Activated CD8-positive, alpha-beta memory T cell treated with anti-CD3 and anti-CD28 coated beads, Interleukin-2, amount 10 ng/mL, durations not matched to agents 7 days and 5 days (primary cell): ENCODE measurements around the gene FAM13A. TPM values are rescaled to one million over a fixed set of nuclear protein-coding genes. Genes with fewer than 3 reads are reported as not detected.

ENCODE experiments used
- ATAC-seq: fragments of 150-1000 bp; cut with Tn5 transposase; one replicate; pipeline ENCODE4 v1.10.0; 2021; ENCODE audit warnings: moderate library complexity
- CTCF ChIA-PET: fragments of 350-600 bp; sonication (Branson Sonifier 250); formaldehyde crosslinking; loops from one replicate; lab custom pipeline; 2021; ENCODE audit warnings: antibody characterized with exemption; lab: Charles Lee
- DNase-seq: peaks from one replicate; pipeline ENCODE4 v3.0.0-alpha.2; 2020
- H3K27ac Mint-ChIP-seq: one replicate; pipeline ENCODE4 v1.8.0; 2021; ENCODE audit warnings: mild to moderate bottlenecking, mixed read lengths
- H3K27me3 Mint-ChIP-seq: one replicate; pipeline ENCODE4 v1.8.0; 2021; ENCODE audit warnings: mixed read lengths
- H3K36me3 Mint-ChIP-seq: one replicate; pipeline ENCODE4 v1.8.0; 2021; ENCODE audit warnings: mild to moderate bottlenecking, mixed read lengths
- H3K4me1 Mint-ChIP-seq: one replicate; pipeline ENCODE4 v1.8.0; 2021; ENCODE audit warnings: mixed read lengths
- H3K4me3 Mint-ChIP-seq: one replicate; pipeline ENCODE4 v1.8.0; 2021; ENCODE audit warnings: mild to moderate bottlenecking, moderate library complexity, mixed read lengths
- H3K9me3 Mint-ChIP-seq: one replicate; pipeline ENCODE4 v1.8.0; 2022; ENCODE audit warnings: low read depth, mixed read lengths
- total RNA-seq, 2 experiments: library from RNA; stranded (reverse); gene quantifications; one replicate each; pipeline ENCODE4 v1.2.3, GENCODE V29; 2021

Gene FAM13A
- total RNA-seq, 2 experiments from 2014 or later = 1.8 to 7.2 TPM

DNA sequence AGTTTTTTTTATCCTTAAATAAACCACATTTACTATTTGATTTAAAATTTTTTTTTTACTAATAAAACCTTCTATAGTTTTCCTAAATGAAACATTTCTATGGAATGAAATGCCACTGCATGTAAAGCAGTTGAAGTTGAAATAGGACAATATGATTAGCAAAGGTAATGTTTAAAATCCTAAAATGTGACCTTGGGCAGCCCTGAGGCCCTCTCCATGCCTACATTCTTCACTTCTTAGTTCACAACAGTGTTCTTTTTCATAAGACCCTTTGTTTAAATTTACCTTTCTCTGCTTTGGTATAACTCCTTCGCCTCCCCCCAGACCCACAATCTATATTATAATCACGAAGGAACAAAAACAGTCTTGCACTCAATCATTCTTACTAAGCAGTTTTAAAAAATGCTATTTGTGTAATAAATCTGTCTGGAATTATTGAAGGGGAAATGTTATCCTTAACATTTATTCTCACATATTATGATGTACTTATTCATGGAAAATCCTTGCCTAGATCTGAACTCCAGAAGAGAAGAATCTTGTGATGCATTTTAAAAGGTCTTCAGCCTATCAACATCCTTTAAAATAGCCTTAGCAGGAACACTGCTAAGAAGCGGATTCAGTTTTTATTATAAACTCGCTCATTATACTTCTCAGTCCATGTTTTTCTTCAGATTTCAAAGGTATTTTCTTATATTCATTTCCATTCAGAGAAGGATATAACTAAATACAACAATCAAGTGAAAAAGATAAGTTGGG is 234.8 kb downstream of the FAM13A start:
- Mint-ChIP-seq H3K27me3 (no peaks in the 10 kb centered on the region), H3K4me3 (peak overlapping the region; percentile 82), H3K36me3 (no peaks in the 10 kb centered on the region), H3K9me3 (no peaks in the 10 kb centered on the region), H3K4me1 (peaks cover 25% of the 10 kb centered on the region), H3K27ac (peak overlapping the region; percentile 95)
- CTCF ChIA-PET = interaction anchor here (1.4 kb wide), 1 partner anchor 283 kb away, joined by 3 read pairs; no protein-coding TSS in a partner anchor
- DNase-seq (no peak), ATAC-seq (no peak)

DNA sequence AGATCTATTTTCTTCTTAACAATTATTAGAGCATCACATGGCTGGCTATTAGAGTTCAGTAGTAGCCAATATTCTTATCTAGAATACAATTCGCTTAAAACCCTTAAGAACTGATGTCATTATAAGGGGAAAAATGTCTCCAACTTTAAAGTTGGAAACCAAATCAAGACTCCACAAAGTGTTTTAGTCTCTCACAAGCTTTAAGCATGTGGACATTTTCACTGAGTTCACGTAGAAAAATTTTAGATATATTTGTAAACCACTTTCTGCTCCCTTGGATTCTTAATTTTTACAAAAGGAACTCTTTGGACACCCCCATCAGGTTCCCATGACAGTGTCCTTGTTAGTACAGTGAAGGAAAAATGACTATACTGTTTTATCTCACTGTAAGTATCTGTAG is 235.5 kb downstream of the FAM13A start:
- H3K4me1 Mint-ChIP-seq = peaks cover 25% of the 10 kb centered on the region
- ATAC-seq = no peak

DNA sequence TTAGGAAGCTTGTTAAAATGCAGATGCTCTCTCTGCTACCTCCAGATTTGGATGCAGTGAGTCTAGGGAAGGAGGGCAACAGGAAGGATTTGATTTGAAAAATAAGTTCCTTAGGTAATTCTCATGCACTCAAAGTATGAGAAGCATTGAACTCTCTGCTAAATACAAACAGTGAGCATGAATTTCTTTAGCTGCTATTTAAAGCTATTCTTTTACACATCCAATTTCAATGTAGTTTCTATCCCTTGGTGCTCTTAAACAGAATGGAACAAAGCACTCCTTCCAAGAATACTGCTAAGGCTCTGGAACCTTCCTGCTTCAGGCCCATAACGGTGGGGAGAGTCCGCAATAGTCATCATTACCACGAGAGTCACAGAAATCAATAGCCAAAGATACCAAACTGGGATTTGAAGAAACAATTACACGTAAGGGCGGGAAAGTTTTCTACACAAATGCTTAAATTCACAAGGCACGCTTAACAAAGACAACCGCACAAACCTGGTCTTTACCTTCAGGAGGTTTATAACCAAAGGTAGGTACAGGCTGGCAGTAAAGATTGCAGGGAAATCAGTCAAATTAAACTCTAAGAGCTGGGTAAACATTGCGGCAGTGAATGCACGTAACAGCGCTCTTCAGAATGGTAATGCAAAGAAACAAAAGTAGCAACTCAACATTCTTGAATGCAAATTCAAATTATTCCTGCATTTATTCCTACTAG is 236.1 kb downstream of the FAM13A start:
- peak overlapping the region; percentile 11 for H3K4me3 Mint-ChIP-seq
- no peak overlapping the region for H3K27ac Mint-ChIP-seq
- peaks cover 25% of the 10 kb centered on the region for H3K4me1 Mint-ChIP-seq

More for the DNA sequence above, 235.5 kb downstream of the FAM13A start:
- no peak overlapping the region for H3K27ac Mint-ChIP-seq
- CTCF ChIA-PET = interaction anchor here (1.0 to 1.6 kb wide), 3 partner anchors 201 to 282 kb away, joined by 3 to 7 read pairs (median 3); no protein-coding TSS in a partner anchor
- H3K27me3 Mint-ChIP-seq = peaks cover 1% of the 10 kb centered on the region
- DNase-seq = no peak
- H3K4me3 Mint-ChIP-seq = no peak overlapping the region
- H3K9me3 Mint-ChIP-seq = no peaks in the 10 kb centered on the region
- H3K36me3 Mint-ChIP-seq = no peaks in the 10 kb centered on the region

DNA sequence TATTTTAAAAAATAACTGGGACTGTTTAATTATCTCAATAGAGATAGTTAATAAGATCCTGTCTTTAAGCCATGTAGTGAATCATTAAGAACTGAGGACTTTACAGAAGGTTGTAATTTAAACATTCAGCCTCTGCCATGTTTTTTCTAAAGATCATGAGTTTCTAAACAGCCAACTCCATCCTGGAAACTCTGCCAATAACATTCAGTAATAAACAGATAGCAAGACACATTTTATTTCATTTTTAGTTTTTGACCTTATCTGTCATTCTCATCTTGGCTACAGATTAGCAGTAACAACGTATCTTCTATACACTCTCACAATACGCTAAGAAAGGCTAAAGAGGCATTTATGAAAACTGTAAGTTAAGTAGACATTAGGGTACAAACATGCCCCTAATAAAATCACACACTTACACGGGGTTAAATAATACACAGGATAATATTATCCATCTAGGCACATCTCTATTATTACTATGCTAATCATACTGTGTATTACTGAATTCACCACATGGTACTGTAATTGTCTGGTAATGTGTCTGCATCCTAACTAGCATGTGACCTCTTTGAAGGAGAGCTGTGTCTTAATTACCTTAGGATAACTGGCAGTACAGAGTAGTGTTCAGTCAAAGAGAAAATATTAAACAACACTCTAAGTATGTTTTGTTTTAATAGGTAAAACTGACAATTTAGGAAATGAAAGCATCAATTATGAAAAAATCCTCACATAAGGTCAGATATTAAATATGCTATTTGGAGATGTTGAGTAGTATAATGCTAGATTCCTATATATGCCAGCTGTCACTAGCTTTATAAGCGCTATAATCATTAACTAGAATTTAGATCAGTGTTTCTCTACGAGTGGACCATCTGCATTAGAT is 236.9 kb downstream of the FAM13A start:
- H3K27ac Mint-ChIP-seq = no peak overlapping the region
- H3K4me3 Mint-ChIP-seq = no peak overlapping the region
- CTCF ChIA-PET = interaction anchor here (1.1 to 4.9 kb wide), 6 partner anchors 12 to 281 kb away, joined by 3 to 68 read pairs (median 6); no protein-coding TSS in a partner anchor

More for the DNA sequence above, 236.1 kb downstream of the FAM13A start:
- DNase-seq (no peak), ATAC-seq (no peak)
- CTCF ChIA-PET = interaction anchor here (1.0 to 1.6 kb wide), 3 partner anchors 201 to 281 kb away, joined by 3 to 7 read pairs (median 3); no protein-coding TSS in a partner anchor
- H3K27me3 Mint-ChIP-seq = peaks cover 5% of the 10 kb centered on the region
- H3K36me3 Mint-ChIP-seq = no peaks in the 10 kb centered on the region
- no peaks in the 10 kb centered on the region for H3K9me3 Mint-ChIP-seq

DNA sequence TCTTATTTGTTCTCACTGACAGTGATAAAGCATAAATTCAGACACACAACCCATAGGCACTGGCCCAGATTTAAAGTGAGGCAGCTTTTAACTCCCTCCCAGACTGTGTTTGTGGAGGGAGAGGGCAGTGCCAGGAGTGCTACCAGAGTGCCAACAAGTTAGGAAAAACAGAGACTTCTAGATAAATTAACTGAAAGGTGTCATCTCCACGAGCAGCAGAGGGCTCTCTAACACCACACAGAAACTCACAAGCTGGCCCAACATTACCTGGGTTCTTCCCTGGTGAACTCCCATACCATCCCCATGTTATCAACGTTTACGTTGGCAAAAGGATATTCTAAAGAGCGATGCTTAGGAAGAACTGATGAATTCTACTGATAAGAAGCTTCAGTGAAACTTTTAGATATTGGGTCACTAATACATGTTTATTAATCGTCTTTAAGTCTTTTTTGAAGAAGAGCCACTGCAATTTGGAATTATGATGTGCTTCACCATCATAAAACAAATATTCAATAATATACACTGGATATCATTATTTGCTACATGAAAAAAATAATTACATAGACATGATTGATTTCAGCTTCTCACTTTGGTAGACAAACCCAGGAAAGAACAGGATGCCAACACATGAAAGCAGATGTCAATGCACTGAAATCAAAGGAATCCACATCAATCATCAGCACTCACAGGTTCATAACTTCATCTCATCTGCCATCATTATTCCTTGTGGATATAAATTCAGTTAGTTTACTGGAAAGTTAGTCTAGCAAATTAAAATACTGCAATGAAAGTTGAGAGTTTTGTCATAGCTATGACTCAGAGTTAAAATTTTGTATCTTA is 238.1 kb downstream of the FAM13A start:
- CTCF ChIA-PET = interaction anchor here (0.7 to 4.9 kb wide), 11 partner anchors 9 to 293 kb away, joined by 3 to 68 read pairs (median 3); partner anchors contain the start of gene TIGD2
- peaks cover 14% of the 10 kb centered on the region for H3K27me3 Mint-ChIP-seq
- H3K4me3 Mint-ChIP-seq = no peak overlapping the region
- no peak overlapping the region for H3K27ac Mint-ChIP-seq
- no peak for ATAC-seq
- H3K9me3 Mint-ChIP-seq = no peaks in the 10 kb centered on the region
- peak; percentile 64 for DNase-seq
- H3K4me1 Mint-ChIP-seq = peaks cover 25% of the 10 kb centered on the region
- H3K36me3 Mint-ChIP-seq = no peaks in the 10 kb centered on the region

More for the DNA sequence above, 236.9 kb downstream of the FAM13A start:
- Mint-ChIP-seq H3K27me3 (peaks cover 8% of the 10 kb centered on the region), H3K9me3 (no peaks in the 10 kb centered on the region), H3K36me3 (no peaks in the 10 kb centered on the region), H3K4me1 (peaks cover 25% of the 10 kb centered on the region)
- ATAC-seq (no peak), DNase-seq (no peak)

DNA sequence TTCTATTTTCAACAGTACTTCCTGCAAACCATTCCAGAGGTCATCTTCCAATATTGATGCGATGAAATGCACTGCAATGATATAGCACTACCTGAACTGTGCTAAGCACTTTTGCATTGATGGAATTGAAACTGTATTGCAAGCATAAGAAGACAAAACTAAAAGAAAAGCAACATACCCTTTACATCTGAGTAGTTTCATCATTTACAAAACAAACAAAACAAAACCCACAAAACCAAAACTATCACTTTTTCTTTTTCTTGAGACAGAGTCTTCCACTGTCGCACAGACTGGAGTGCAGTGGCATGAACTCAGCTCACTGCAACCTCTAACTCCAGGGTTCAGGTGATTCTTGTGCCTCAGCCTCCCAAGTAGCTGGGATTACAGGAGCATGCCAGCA is 239.2 kb downstream of the FAM13A start:
- Mint-ChIP-seq H3K36me3 (no peaks in the 10 kb centered on the region), H3K9me3 (no peaks in the 10 kb centered on the region), H3K4me1 (peaks cover 15% of the 10 kb centered on the region), H3K27ac (no peak overlapping the region), H3K4me3 (no peak overlapping the region), H3K27me3 (peaks cover 17% of the 10 kb centered on the region)
- ATAC-seq (no peak), DNase-seq (no peak)
- CTCF ChIA-PET = interaction anchor here (0.9 to 4.9 kb wide), 4 partner anchors 100 to 294 kb away, joined by 3 to 68 read pairs (median 3); partner anchors contain the start of gene TIGD2

DNA sequence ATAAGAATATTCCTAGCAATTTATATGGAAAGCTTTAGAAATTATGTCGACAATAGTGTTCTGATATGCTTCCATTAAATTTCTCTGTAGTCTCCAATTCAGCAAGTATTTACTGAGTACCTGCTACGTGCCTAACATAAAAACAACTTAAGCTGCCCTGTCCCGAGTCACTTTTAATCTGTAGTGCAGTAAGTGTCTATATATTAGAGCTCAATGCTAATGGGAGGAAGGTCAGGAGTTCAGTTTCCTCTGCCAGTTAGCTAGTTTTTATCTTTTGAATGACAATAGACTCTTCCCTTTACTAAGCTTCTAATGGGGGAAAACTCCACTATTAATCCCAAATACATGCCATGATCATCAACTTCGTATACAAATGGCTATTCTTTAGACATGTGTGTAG is 240.6 kb downstream of the FAM13A start:
- no peak overlapping the region for H3K4me3 Mint-ChIP-seq
- H3K27ac Mint-ChIP-seq = no peak overlapping the region

DNA sequence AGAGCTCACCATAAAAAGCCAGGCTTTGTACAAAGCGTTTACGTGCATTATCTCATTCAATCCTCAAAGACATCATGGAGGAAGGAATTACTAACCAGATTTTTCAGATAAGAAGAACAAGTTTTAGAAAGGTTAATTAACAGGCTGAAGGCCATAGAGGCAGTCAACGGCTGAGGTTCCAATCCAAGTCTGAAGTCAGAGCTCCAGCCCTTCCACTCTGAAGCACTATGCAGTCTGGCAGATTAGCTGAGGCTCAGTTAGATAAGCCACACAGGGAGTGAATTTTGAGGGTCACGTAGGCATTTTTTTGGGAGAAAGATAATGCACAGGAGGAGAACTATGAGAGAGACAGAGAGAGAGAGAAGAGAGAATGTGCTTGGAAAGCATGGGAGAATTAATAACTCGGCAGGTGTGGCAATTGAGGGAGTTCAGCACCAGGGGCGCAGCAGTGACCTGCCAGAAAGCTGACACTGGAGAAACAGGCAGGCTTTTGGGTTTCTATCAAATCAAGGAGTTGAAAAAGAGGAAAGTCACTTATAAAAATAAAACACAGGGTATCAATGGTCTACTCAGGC is 242.9 kb downstream of the FAM13A start:
- H3K27ac Mint-ChIP-seq = no peak overlapping the region
- no peak overlapping the region for H3K4me3 Mint-ChIP-seq
- CTCF ChIA-PET = interaction anchor here (0.6 to 1.8 kb wide), 3 partner anchors 24 to 275 kb away, joined by 3 to 5 read pairs (median 3); no protein-coding TSS in a partner anchor
- no peaks in the 10 kb centered on the region for H3K36me3 Mint-ChIP-seq
- peaks cover 5% of the 10 kb centered on the region for H3K4me1 Mint-ChIP-seq
- H3K9me3 Mint-ChIP-seq = no peaks in the 10 kb centered on the region
- no peak for ATAC-seq
- no peak for DNase-seq
- H3K27me3 Mint-ChIP-seq = peaks cover 28% of the 10 kb centered on the region

More for the DNA sequence above, 240.6 kb downstream of the FAM13A start:
- H3K27me3 Mint-ChIP-seq = peaks cover 22% of the 10 kb centered on the region
- CTCF ChIA-PET = interaction anchor here (0.7 to 4.9 kb wide), 2 partner anchors 207 to 294 kb away, joined by 3 to 68 read pairs; no protein-coding TSS in a partner anchor
- DNase-seq (no peak), ATAC-seq (no peak)
- no peaks in the 10 kb centered on the region for H3K9me3 Mint-ChIP-seq
- peaks cover 9% of the 10 kb centered on the region for H3K4me1 Mint-ChIP-seq
- no peaks in the 10 kb centered on the region for H3K36me3 Mint-ChIP-seq

DNA sequence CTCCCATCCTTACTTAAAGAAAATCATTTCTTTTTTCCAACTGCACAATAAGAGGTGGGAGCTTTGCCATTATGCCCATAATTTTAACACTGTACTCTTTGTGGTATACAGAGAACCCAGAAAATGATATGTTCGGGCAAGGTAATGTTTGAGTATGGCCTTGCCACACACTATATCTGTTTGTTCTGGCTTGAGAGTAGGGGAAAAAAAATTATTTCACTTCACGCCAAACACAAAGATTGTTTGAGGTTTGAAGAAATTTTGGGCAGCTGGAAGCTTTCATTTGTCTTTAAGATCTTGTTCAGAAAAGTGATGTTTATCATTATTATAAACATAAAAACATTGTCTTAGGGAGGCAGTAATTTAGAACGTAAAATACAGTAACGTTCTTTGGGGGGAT is 244.0 kb downstream of the FAM13A start:
- CTCF ChIA-PET = interaction anchor here (1.1 to 1.8 kb wide), 2 partner anchors 22 to 274 kb away, joined by 3 to 5 read pairs; no protein-coding TSS in a partner anchor
- no peak for ATAC-seq
- DNase-seq = no peak
- no peak overlapping the region for H3K4me3 Mint-ChIP-seq
- H3K27me3 Mint-ChIP-seq = peaks cover 35% of the 10 kb centered on the region
- H3K36me3 Mint-ChIP-seq = no peaks in the 10 kb centered on the region
- H3K9me3 Mint-ChIP-seq = no peaks in the 10 kb centered on the region
- no peak overlapping the region for H3K27ac Mint-ChIP-seq
- H3K4me1 Mint-ChIP-seq = no peaks in the 10 kb centered on the region

DNA sequence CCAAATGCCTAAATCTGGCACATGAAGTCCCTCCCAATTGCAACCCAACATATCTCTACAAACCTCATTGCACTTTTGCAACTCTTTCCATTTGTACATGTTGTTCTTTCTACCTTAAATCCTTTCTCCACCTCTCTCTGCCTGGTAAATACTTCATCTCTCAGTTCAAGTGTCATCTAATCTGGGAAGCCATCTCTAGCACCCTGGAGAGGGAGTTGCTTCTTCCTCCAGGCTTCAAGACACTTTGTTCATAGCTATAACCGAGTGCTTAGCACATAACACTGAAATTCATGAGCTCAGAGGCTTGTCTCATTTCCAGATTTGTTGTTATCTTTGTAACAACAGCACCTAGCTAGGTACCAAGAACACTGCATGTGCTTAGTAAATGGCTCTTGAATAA is 244.6 kb downstream of the FAM13A start:
- Mint-ChIP-seq H3K27ac (no peak overlapping the region), H3K27me3 (peaks cover 36% of the 10 kb centered on the region), H3K4me3 (no peak overlapping the region), H3K9me3 (no peaks in the 10 kb centered on the region), H3K4me1 (no peaks in the 10 kb centered on the region), H3K36me3 (no peaks in the 10 kb centered on the region)
- CTCF ChIA-PET = interaction anchor here (1.8 kb wide), 1 partner anchor 273 kb away, joined by 5 read pairs; no protein-coding TSS in a partner anchor
- ATAC-seq (no peak), DNase-seq (no peak)

DNA sequence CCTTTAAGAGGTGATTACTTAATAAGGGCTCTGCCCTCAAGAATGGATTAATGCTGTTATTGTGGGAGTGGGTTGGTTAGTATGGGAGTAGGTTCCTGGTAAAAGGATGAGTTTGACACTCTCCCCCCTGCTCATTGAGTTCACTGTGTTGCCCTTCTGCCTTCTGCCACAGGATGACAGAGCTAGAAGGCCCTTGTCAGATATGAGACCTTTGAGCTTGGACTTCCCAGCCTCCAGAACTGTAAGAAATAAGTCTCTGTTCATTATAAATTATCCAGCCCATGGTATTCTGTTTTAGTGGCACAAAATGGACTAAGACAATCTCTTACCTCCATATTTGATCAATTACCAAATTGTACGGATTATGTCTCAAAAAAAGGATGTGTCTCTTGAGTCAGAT is 245.1 kb downstream of the FAM13A start:
- ATAC-seq (no peak), DNase-seq (no peak)
- no peaks in the 10 kb centered on the region for H3K36me3 Mint-ChIP-seq
- CTCF ChIA-PET = no interaction called here
- H3K9me3 Mint-ChIP-seq = no peaks in the 10 kb centered on the region
- H3K4me3 Mint-ChIP-seq = no peak overlapping the region
- no peak overlapping the region for H3K27ac Mint-ChIP-seq
- H3K27me3 Mint-ChIP-seq = peaks cover 41% of the 10 kb centered on the region
- H3K4me1 Mint-ChIP-seq = no peaks in the 10 kb centered on the region
